HepG2 (cell line): ENCODE measurements around the gene PKNOX2. TPM values are rescaled to one million over a fixed set of nuclear protein-coding genes. Genes with fewer than 3 reads are reported as not detected.

Source experiments
- ATAC-seq: fragments of 200-7000 bp; cut with Tn5 transposase; 3 replicates; pipeline ENCODE4 v1.9.1; 2020; ENCODE audit warnings: mild to moderate bottlenecking, moderate library complexity
- BruUV-seq: library from RNA; stranded (reverse); fragments of 400-500 nt; replicated peaks from 2 replicates; lab custom pipeline; 2021; lab: Mats Ljungman, UMichigan
- CTCF ChIA-PET: fragments of 300-600 bp; formaldehyde crosslinking; extraction: SDS; loops from one replicate; lab custom pipeline; 2021; ENCODE audit warnings: low total read pairs, inconsistent platforms, low intra/inter-chr PET ratio; lab: Yijun Ruan, JAX
- POLR2A ChIA-PET: fragments of 350-600 bp; sonication (Branson Sonifier 250); formaldehyde crosslinking; loops from one replicate; lab custom pipeline; 2020; ENCODE audit warnings: antibody characterized with exemption, inconsistent platforms; lab: Yijun Ruan, JAX
- DNase-seq: peaks from one replicate; pipeline ENCODE4 v3.0.0-alpha.2; 2015; ENCODE audit warnings: low spot score
- FAIRE-seq: peaks from 3 replicates; lab custom pipeline; 2011; peaks lifted over from hg19 to GRCh38; lab: Jason Lieb, UNC
- H2AFZ ChIP-seq: one replicate; pipeline ENCODE4 v1.6.1; 2011; ENCODE audit warnings: low read length, inconsistent platforms
- H3K27ac ChIP-seq: fragments of 300-600 bp; 3 replicates; pipeline ENCODE4 v1.8.0; 2011; ENCODE audit warnings: mixed run types, mild to moderate bottlenecking, mixed read lengths, low read length, inconsistent platforms; ENCODE audit not compliant: insufficient read depth; ENCODE audit errors: extremely low read length
- H3K27me3 ChIP-seq, 2 experiments: fragments of 200-600 bp in 1 of 2; 2 replicates in 1 of 2; 3 replicates in 1 of 2; pipeline versions ENCODE4 v1.6.0 to v1.8.0; 2011; ENCODE audit warnings: low read length in 2 of 2, mild to moderate bottlenecking in 2 of 2, moderate library complexity in 2 of 2, inconsistent platforms in 1 of 2; ENCODE audit not compliant: insufficient read depth in 2 of 2, control insufficient read depth in 1 of 2
- H3K36me3 ChIP-seq, 2 experiments: fragments of 200-600 bp in 1 of 2; replicated peaks in 1 of 2; 2 replicates in 1 of 2; 3 replicates in 1 of 2; pipeline versions ENCODE4 v1.5.1 to v1.8.0; 2011; ENCODE audit warnings: low read length in 2 of 2, inconsistent platforms in 1 of 2; ENCODE audit not compliant: insufficient read depth in 2 of 2, control insufficient read depth in 1 of 2
- H3K4me1 ChIP-seq: 2 replicates; pipeline ENCODE4 v1.5.1; 2012; ENCODE audit warnings: low read length, inconsistent platforms; ENCODE audit not compliant: insufficient read depth
- H3K4me2 ChIP-seq: 2 replicates; pipeline ENCODE4 v1.6.0; 2011; ENCODE audit warnings: low read depth, low read length, inconsistent platforms
- H3K4me3 ChIP-seq, 3 experiments: fragments of 200-600 bp in 1 of 3; sonication (generic), shearing (Covaris generic) in 1 of 3; replicated peaks in 1 of 3; 2 replicates each; pipeline ENCODE4 v1.5.1; 2011 to 2016; ENCODE audit warnings: low read length in 3 of 3, inconsistent platforms in 2 of 3, low read depth in 2 of 3, mild to moderate bottlenecking in 2 of 3, control low read depth in 1 of 3, mixed read lengths in 1 of 3; ENCODE audit not compliant: insufficient read depth in 1 of 3
- H3K79me2 ChIP-seq: one replicate; pipeline ENCODE4 v1.6.1; 2011; ENCODE audit warnings: low read length, inconsistent platforms; ENCODE audit not compliant: insufficient read depth
- H3K9ac ChIP-seq: 2 replicates; pipeline ENCODE4 v1.6.0; 2011; ENCODE audit warnings: mild to moderate bottlenecking, low read depth, low read length, inconsistent platforms; ENCODE audit not compliant: insufficient read depth
- H3K9me3 ChIP-seq: 2 replicates; pipeline ENCODE4 v1.5.1; 2012; ENCODE audit warnings: mild to moderate bottlenecking, low read length
- H4K20me1 ChIP-seq: 2 replicates; pipeline ENCODE4 v1.6.0; 2011; ENCODE audit warnings: inconsistent platforms, mild to moderate bottlenecking, low read length, moderate library complexity; ENCODE audit not compliant: insufficient read depth
- AHR ChIP-seq: IDR thresholded peaks from 2 replicates; pipeline ENCODE4 v1.6.1; 2018; ENCODE audit warnings: missing genetic modification reagents, missing compliant biosample characterization
- CREBL2 ChIP-seq: sonication (generic); formaldehyde crosslinking; IDR thresholded peaks from 2 replicates; pipeline ENCODE4 v1.8.1; 2023; ENCODE audit warnings: missing genetic modification reagents, mild to moderate bottlenecking, borderline replicate concordance
- KAT2B ChIP-seq: fragments of 150-350 bp; IDR thresholded peaks from 2 replicates; pipeline ENCODE4 v1.6.1; 2014; ENCODE audit warnings: low read depth, low read length, borderline replicate concordance
- MED8 ChIP-seq: sonication (generic); formaldehyde crosslinking; IDR thresholded peaks from 2 replicates; pipeline ENCODE4 v1.8.1; 2023; ENCODE audit warnings: mild to moderate bottlenecking, missing genetic modification reagents; ENCODE audit not compliant: insufficient replicate concordance
- MEF2D ChIP-seq: sonication (generic); formaldehyde crosslinking; IDR thresholded peaks from 2 replicates; pipeline ENCODE4 v1.5.1; 2020; ENCODE audit warnings: mild to moderate bottlenecking, missing genetic modification reagents
- NFRKB ChIP-seq: fragments of 450-650 bp; IDR thresholded peaks from 2 replicates; pipeline ENCODE4 v1.6.1; 2017
- PCBP1 ChIP-seq: fragments of 200-400 bp; formaldehyde crosslinking; IDR thresholded peaks from 2 replicates; pipeline ENCODE4 v1.6.1; 2017; ENCODE audit warnings: mild to moderate bottlenecking, low read depth, low read length, borderline replicate concordance
- RAD51 ChIP-seq: fragments of 450-650 bp; IDR thresholded peaks from 2 replicates; pipeline ENCODE4 v1.6.1; 2016; ENCODE audit warnings: borderline replicate concordance
- ZNF207 ChIP-seq: fragments of 450-650 bp; IDR thresholded peaks from 2 replicates; pipeline ENCODE4 v1.6.1; 2016; ENCODE audit warnings: antibody characterized with exemption, borderline replicate concordance
- ZNF547 ChIP-seq: sonication (generic); formaldehyde crosslinking; IDR thresholded peaks from 2 replicates; pipeline ENCODE4 v1.5.1; 2020; ENCODE audit warnings: mild to moderate bottlenecking, missing genetic modification reagents
- WGBS: methylation state at CpG from one replicate; pipeline ENCODE4 v1.1.6; 2017; ENCODE audit warnings: low lambda C conversion rate; 5-methylcytosine and 5-hydroxymethylcytosine counted together
- in situ Hi-C: cut with HindIII; loops from 2 replicates; pipeline ENCODE4 v1.10.0; 2017; ENCODE audit warnings: low pct_unique_long_range_greater_than_20kb; ENCODE audit not compliant: extremely low pct_ligation_motif_present
- intact Hi-C: fragments of 100-400 bp; cut with micrococcal nuclease; formaldehyde crosslinking; loops from one replicate; pipeline ENCODE4 v1.10.0; 2022; ENCODE audit not compliant: unreplicated experiment
- polyA plus RNA-seq, 8 experiments: library from polyadenylated mRNA; depleted of rRNA in 3 of 8; stranded (reverse) in 7 of 8; unstranded in 1 of 8; fragments of >200 nt; fragmentation: Illumina TruSeq in 4 of 8; extraction: Trizol in 4 of 8; gene quantifications; 2 replicates each; pipeline versions ENCODE4 v1.2.1 to v1.2.3, GENCODE V29; 2011 to 2016; ENCODE audit warnings: low read depth in 4 of 8, missing spikeins in 1 of 8, mixed read lengths in 1 of 8; ENCODE audit not compliant: insufficient read depth in 1 of 8
- total RNA-seq, 5 experiments: library from RNA; depleted of rRNA; stranded (reverse); fragments of >200 nt; fragmentation: Illumina TruSeq; extraction: Trizol; gene quantifications; 2 replicates each; pipeline ENCODE4 v1.2.3, GENCODE V29; 2016; ENCODE audit warnings: low read depth in 1 of 5
- TF ChIP-seq, protein P1 (sequence below): sonication (generic); formaldehyde crosslinking; IDR thresholded peaks from one replicate; pipeline ENCODE4 v1.5.1; 2020; ENCODE audit warnings: mild to moderate bottlenecking, missing genetic modification reagents; ENCODE audit errors: not compliant biosample characterization

The PKNOX2 gene
- total and polyA plus RNA-seq, 2 of the 13 experiments (the other 11 are each of a cell fraction or from before 2014, with no cell fraction given), result not detected

- DNase-seq, result no peak
These were observed 17.3 kb upstream of the PKNOX2 start for GRCh38 chr11:125147280-125147679.

More at GRCh38 chr11:125147280-125147679, 17.3 kb upstream of the PKNOX2 start:
- Histone ChIP-seq H2AFZ (no peak overlapping the region), H3K4me1 (no peaks in the 10 kb centered on the region), H3K9me3 (no peaks in the 10 kb centered on the region), H4K20me1 (no peaks in the 10 kb centered on the region), H3K9ac (no peak overlapping the region), H3K79me2 (no peaks in the 10 kb centered on the region), H3K4me2 (no peak overlapping the region), H3K36me3 (no peaks in the 10 kb centered on the region), H3K4me3 (no peak overlapping the region)
- intact Hi-C loops, result no loop called here
- WGBS, result 36% methylated on average over 5 of the region's 6 CpGs
- no TSS peak for BruUV-seq
- no peak for TF ChIP-seq AHR
- no peak for TF ChIP-seq MEF2D (CRISPR knock-in tag)
- TF ChIP-seq ZNF547 (CRISPR knock-in tag), result no peak
- no peak for TF ChIP-seq MED8 (CRISPR knock-in tag)
- no peak for TF ChIP-seq KAT2B
- TF ChIP-seq, protein P1, sequence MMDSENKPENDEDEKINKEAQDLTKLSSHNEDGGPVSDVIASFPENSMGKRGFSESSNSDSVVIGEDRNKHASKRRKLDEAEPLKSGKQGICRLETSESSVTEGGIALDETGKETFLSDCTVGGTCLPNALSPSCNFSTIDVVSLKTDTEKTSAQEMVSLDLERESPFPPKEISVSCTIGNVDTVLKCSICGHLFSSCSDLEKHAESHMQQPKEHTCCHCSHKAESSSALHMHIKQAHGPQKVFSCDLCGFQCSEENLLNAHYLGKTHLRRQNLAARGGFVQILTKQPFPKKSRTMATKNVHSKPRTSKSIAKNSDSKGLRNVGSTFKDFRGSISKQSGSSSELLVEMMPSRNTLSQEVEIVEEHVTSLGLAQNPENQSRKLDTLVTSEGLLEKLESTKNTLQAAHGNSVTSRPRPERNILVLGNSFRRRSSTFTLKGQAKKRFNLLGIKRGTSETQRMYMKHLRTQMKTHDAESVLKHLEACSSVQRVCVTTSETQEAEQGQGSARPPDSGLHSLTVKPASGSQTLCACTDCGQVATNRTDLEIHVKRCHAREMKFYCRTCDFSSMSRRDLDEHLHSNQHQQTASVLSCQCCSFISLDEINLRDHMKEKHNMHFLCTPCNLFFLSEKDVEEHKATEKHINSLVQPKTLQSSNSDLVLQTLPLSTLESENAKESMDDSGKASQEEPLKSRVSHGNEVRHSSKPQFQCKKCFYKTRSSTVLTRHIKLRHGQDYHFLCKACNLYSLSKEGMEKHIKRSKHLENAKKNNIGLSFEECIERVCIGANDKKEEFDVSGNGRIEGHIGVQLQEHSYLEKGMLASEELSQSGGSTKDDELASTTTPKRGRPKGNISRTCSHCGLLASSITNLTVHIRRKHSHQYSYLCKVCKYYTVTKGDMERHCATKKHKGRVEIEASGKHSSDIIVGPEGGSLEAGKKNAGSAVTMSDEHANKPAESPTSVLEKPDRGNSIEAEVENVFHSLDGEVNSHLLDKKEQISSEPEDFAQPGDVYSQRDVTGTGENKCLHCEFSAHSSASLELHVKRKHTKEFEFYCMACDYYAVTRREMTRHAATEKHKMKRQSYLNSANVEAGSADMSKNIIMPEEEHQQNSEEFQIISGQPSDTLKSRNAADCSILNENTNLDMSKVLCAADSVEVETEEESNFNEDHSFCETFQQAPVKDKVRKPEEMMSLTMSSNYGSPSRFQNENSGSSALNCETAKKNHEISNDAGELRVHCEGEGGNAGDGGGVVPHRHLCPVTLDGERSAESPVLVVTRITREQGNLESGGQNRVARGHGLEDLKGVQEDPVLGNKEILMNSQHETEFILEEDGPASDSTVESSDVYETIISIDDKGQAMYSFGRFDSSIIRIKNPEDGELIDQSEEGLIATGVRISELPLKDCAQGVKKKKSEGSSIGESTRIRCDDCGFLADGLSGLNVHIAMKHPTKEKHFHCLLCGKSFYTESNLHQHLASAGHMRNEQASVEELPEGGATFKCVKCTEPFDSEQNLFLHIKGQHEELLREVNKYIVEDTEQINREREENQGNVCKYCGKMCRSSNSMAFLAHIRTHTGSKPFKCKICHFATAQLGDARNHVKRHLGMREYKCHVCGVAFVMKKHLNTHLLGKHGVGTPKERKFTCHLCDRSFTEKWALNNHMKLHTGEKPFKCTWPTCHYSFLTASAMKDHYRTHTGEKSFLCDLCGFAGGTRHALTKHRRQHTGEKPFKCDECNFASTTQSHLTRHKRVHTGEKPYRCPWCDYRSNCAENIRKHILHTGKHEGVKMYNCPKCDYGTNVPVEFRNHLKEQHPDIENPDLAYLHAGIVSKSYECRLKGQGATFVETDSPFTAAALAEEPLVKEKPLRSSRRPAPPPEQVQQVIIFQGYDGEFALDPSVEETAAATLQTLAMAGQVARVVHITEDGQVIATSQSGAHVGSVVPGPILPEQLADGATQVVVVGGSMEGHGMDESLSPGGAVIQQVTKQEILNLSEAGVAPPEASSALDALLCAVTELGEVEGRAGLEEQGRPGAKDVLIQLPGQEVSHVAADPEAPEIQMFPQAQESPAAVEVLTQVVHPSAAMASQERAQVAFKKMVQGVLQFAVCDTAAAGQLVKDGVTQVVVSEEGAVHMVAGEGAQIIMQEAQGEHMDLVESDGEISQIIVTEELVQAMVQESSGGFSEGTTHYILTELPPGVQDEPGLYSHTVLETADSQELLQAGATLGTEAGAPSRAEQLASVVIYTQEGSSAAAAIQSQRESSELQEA (CRISPR knock-in tag), result no peak
- no peak for TF ChIP-seq RAD51
- TF ChIP-seq PCBP1, result no peak
- TF ChIP-seq NFRKB, result no peak
- no peak for TF ChIP-seq ZNF207
- no peak for TF ChIP-seq CREBL2
- TF ChIP-seq, all 625 proteins: peak for 0
- in situ Hi-C loops, result loop anchor here (10.0 kb wide), 1 partner anchor 172 kb away; no protein-coding TSS in a partner anchor
- H3K27me3 ChIP-seq, result peaks cover 2 to 32% of the 10 kb centered on the region in 2 experiments; a peak in 4 of 5 replicates
- no peak for FAIRE-seq
- ChIA-PET POLR2A (no interaction called here), CTCF (no interaction called here)
- H3K27ac ChIP-seq, result no peak overlapping the region
- no peak for ATAC-seq
